H1 (cell line): ENCODE data around the gene SCMH1. TPM values are rescaled to one million over a fixed set of nuclear protein-coding genes. Genes with fewer than 3 reads are reported as not detected.

Experiments
- CTCF ChIA-PET: fragments of 300-600 bp; sonication (Branson Sonifier 250); formaldehyde crosslinking; loops from one replicate; lab custom pipeline; 2021; ENCODE audit not compliant: partially characterized antibody; lab: Charles Lee
- POLR2A ChIA-PET: fragments of 300-600 bp; sonication (Branson Sonifier 250); formaldehyde crosslinking; loops from one replicate; lab custom pipeline; 2021; ENCODE audit warnings: inconsistent platforms; ENCODE audit not compliant: partially characterized antibody; lab: Charles Lee
- DNase-seq, 2 experiments: peaks; one replicate each; pipeline versions ENCODE4 v3.0.0 to v3.0.0-alpha.2; 2010 to 2022; ENCODE audit warnings: low spot score in 2 of 2, low read depth in 1 of 2, mixed read lengths in 1 of 2
- FAIRE-seq: peaks from 2 replicates; lab custom pipeline; 2011; peaks lifted over from hg19 to GRCh38; lab: Jason Lieb, UNC
- H2AFZ ChIP-seq: 2 replicates; pipeline ENCODE4 v1.8.1; 2012; ENCODE audit warnings: low read length, inconsistent platforms
- H2AK5ac ChIP-seq: 2 replicates; pipeline ENCODE4 v1.6.1; 2013; ENCODE audit warnings: low read depth, low read length
- H2BK120ac ChIP-seq: replicated peaks from 2 replicates; pipeline ENCODE3; 2013; ENCODE audit warnings: low read depth, low read length, inconsistent platforms
- H2BK12ac ChIP-seq: 2 replicates; pipeline ENCODE4 v1.6.1; 2013; ENCODE audit warnings: low read depth, low read length
- H2BK15ac ChIP-seq: 2 replicates; pipeline ENCODE4 v1.6.1; 2013; ENCODE audit warnings: low read length
- H2BK20ac ChIP-seq: 2 replicates; pipeline ENCODE4 v1.6.1; 2013; ENCODE audit warnings: low read length
- H2BK5ac ChIP-seq: 2 replicates; pipeline ENCODE4 v1.6.1; 2013; ENCODE audit warnings: low read depth, low read length
- H3K14ac ChIP-seq: 2 replicates; pipeline ENCODE4 v1.6.1; 2013; ENCODE audit warnings: inconsistent platforms; ENCODE audit not compliant: insufficient read length
- H3K18ac ChIP-seq: 2 replicates; pipeline ENCODE4 v1.6.1; 2013; ENCODE audit warnings: low read length; ENCODE audit errors: extremely low read depth
- H3K23ac ChIP-seq: 2 replicates; pipeline ENCODE4 v1.6.1; 2013; ENCODE audit warnings: inconsistent platforms; ENCODE audit not compliant: insufficient read length
- H3K23me2 ChIP-seq: 2 replicates; pipeline ENCODE4 v1.6.1; 2013; ENCODE audit warnings: low read depth, low read length
- H3K27ac ChIP-seq: 2 replicates; pipeline ENCODE4 v1.6.1; 2011; ENCODE audit warnings: low read depth, low read length, inconsistent platforms
- H3K27me3 ChIP-seq, 4 experiments: replicated peaks in 1 of 4; 1 replicate in 1 of 4; 2 replicates in 3 of 4; pipeline versions ENCODE4 v1.6.1 to v1.8.1; 2011 to 2013; ENCODE audit warnings: low read length in 3 of 4, mild to moderate bottlenecking in 3 of 4, inconsistent platforms in 2 of 4, mixed read lengths in 2 of 4, moderate library complexity in 1 of 4; ENCODE audit not compliant: control insufficient read depth in 3 of 4, insufficient read depth in 3 of 4; ENCODE audit errors: extremely low read depth in 1 of 4
- H3K36me3 ChIP-seq, 4 experiments: 2 replicates each; pipeline versions ENCODE4 v1.6.1 to v1.8.1; 2011 to 2013; ENCODE audit warnings: mild to moderate bottlenecking in 4 of 4, low read length in 3 of 4, moderate library complexity in 2 of 4, control low read depth in 1 of 4, inconsistent platforms in 1 of 4; ENCODE audit not compliant: insufficient read depth in 4 of 4, control insufficient read depth in 2 of 4
- H3K4ac ChIP-seq: replicated peaks from 2 replicates; pipeline ENCODE3; 2013; ENCODE audit warnings: low read length, low read depth, mixed read lengths, inconsistent platforms; ENCODE audit not compliant: insufficient read length
- H3K4me1 ChIP-seq, 4 experiments: replicated peaks in 1 of 4; 1 replicate in 1 of 4; 2 replicates in 3 of 4; pipeline versions ENCODE4 v1.6.1 to v1.8.1; 2011 to 2013; ENCODE audit warnings: low read length in 3 of 4, inconsistent platforms in 2 of 4, mixed read lengths in 1 of 4; ENCODE audit not compliant: insufficient read depth in 4 of 4, control insufficient read depth in 3 of 4
- H3K4me2 ChIP-seq, 2 experiments: 2 replicates each; pipeline versions ENCODE4 v1.6.1 to v1.8.1; 2011 to 2013; ENCODE audit warnings: low read depth in 2 of 2, low read length in 2 of 2, control low read depth in 1 of 2, inconsistent platforms in 1 of 2, mild to moderate bottlenecking in 1 of 2; ENCODE audit not compliant: insufficient read depth in 1 of 2
- H3K4me3 ChIP-seq, 4 experiments: fragments of 200-600, 300-600 bp in 1 of 4; sonication (generic), shearing (Covaris generic), sonication (Bioruptor Twin) in 1 of 4; 2 replicates each; pipeline versions ENCODE4 v1.5.1 to v1.8.1; 2011 to 2016; ENCODE audit warnings: low read length in 4 of 4, low read depth in 3 of 4, control low read depth in 2 of 4, inconsistent platforms in 2 of 4, mild to moderate bottlenecking in 2 of 4, mixed read lengths in 1 of 4, moderate library complexity in 1 of 4; ENCODE audit not compliant: insufficient read depth in 2 of 4; ENCODE audit errors: extremely low read depth in 1 of 4
- H3K56ac ChIP-seq: replicated peaks from 2 replicates; pipeline ENCODE3; 2013; ENCODE audit warnings: low read depth, mild to moderate bottlenecking, mixed read lengths, low read length, inconsistent platforms; ENCODE audit not compliant: insufficient read length
- H3K79me1 ChIP-seq: 2 replicates; pipeline ENCODE4 v1.6.1; 2013; ENCODE audit warnings: low read depth, low read length, control low read depth
- H3K79me2 ChIP-seq, 2 experiments: 2 replicates each; pipeline versions ENCODE4 v1.6.1 to v1.8.1; 2012 to 2013; ENCODE audit warnings: low read length in 2 of 2, mild to moderate bottlenecking in 2 of 2, inconsistent platforms in 1 of 2; ENCODE audit not compliant: insufficient read depth in 2 of 2, control insufficient read depth in 1 of 2
- H3K9ac ChIP-seq, 4 experiments: replicated peaks in 1 of 4; 1 replicate in 1 of 4; 2 replicates in 3 of 4; pipeline versions ENCODE4 v1.6.1 to v1.8.1; 2011 to 2013; ENCODE audit warnings: low read depth in 3 of 4, low read length in 3 of 4, control low read depth in 2 of 4, mild to moderate bottlenecking in 2 of 4, moderate library complexity in 2 of 4, inconsistent platforms in 1 of 4; ENCODE audit errors: extremely low read depth in 1 of 4
- H3K9me3 ChIP-seq, 2 experiments: 2 replicates each; pipeline versions ENCODE4 v1.6.1 to v1.8.1; 2012 to 2013; ENCODE audit warnings: mild to moderate bottlenecking in 2 of 2, moderate library complexity in 2 of 2, control low read depth in 1 of 2, inconsistent platforms in 1 of 2, low read depth in 1 of 2, low read length in 1 of 2, mixed read lengths in 1 of 2; ENCODE audit not compliant: insufficient read depth in 2 of 2
- H4K20me1 ChIP-seq, 2 experiments: replicated peaks in 1 of 2; 2 replicates each; pipeline versions ENCODE3 to v1.8.1; 2011 to 2013; ENCODE audit warnings: inconsistent platforms in 2 of 2, low read length in 2 of 2, mild to moderate bottlenecking in 1 of 2; ENCODE audit not compliant: insufficient read depth in 2 of 2, control insufficient read depth in 1 of 2
- H4K5ac ChIP-seq: 2 replicates; pipeline ENCODE4 v1.6.1; 2013; ENCODE audit warnings: low read length, low read depth, mixed read lengths, inconsistent platforms; ENCODE audit not compliant: insufficient read length
- H4K8ac ChIP-seq: 2 replicates; pipeline ENCODE4 v1.8.0; 2013; ENCODE audit warnings: mild to moderate bottlenecking, moderate library complexity, low read length, inconsistent platforms; ENCODE audit not compliant: insufficient read depth; ENCODE audit errors: extremely low read depth
- H4K91ac ChIP-seq: replicated peaks from 2 replicates; pipeline ENCODE3; 2013; ENCODE audit warnings: low read length, mixed read lengths, inconsistent platforms; ENCODE audit not compliant: insufficient read length
- CEBPB ChIP-seq: IDR thresholded peaks from 2 replicates; pipeline ENCODE4 v1.6.1; 2012; ENCODE audit warnings: low read depth, low read length
- EGR1 ChIP-seq: IDR thresholded peaks from 2 replicates; pipeline ENCODE4 v1.6.1; 2011; ENCODE audit warnings: low read depth, low read length, borderline replicate concordance
- EZH2 ChIP-seq: fragments of 200-600 bp; sonication (generic); IDR thresholded peaks from 2 replicates; pipeline ENCODE4 v1.7.1; 2012; ENCODE audit warnings: low read depth, mild to moderate bottlenecking, moderate library complexity, low read length, inconsistent platforms; ENCODE audit not compliant: severe bottlenecking
- GABPA ChIP-seq: IDR thresholded peaks from 2 replicates; pipeline ENCODE4 v1.6.1; 2011; ENCODE audit warnings: mild to moderate bottlenecking, low read length, moderate library complexity, borderline replicate concordance; ENCODE audit not compliant: insufficient read depth
- KDM5A ChIP-seq: fragments of 200-600 bp; IDR thresholded peaks from 2 replicates; pipeline ENCODE4 v1.7.1; 2012; ENCODE audit warnings: mild to moderate bottlenecking, low read length, inconsistent platforms, mixed read lengths
- NANOG ChIP-seq: IDR thresholded peaks from 2 replicates; pipeline ENCODE4 v1.6.1; 2011; ENCODE audit warnings: low read length, low read depth, mild to moderate bottlenecking, inconsistent platforms; ENCODE audit not compliant: insufficient read depth, poor library complexity, severe bottlenecking
- NRF1 ChIP-seq: IDR thresholded peaks from 2 replicates; pipeline ENCODE4 v1.6.1; 2011; ENCODE audit warnings: mild to moderate bottlenecking, low read depth, low read length, improper control_type of control experiment
- SP1 ChIP-seq: IDR thresholded peaks from 2 replicates; pipeline ENCODE4 v1.6.1; 2011; ENCODE audit warnings: low read depth, low read length
- TAF7 ChIP-seq: optimal IDR thresholded peaks from 2 replicates; pipeline ENCODE3; 2011; ENCODE audit warnings: low read depth, mild to moderate bottlenecking, inconsistent platforms, low read length, moderate library complexity, borderline replicate concordance
- TBP ChIP-seq: IDR thresholded peaks from 2 replicates; pipeline ENCODE4 v1.6.1; 2011; ENCODE audit warnings: low read depth, low read length, improper control_type of control experiment
- TCF12 ChIP-seq: IDR thresholded peaks from 2 replicates; pipeline ENCODE4 v1.6.1; 2011; ENCODE audit warnings: low read depth, mild to moderate bottlenecking, low read length
- TEAD4 ChIP-seq: IDR thresholded peaks from 2 replicates; pipeline ENCODE4 v1.6.1; 2012; ENCODE audit warnings: low read depth, low read length, inconsistent platforms, mixed read lengths
- USF2 ChIP-seq: IDR thresholded peaks from 2 replicates; pipeline ENCODE4 v1.6.1; 2011; ENCODE audit warnings: low read length, improper control_type of control experiment
- ZNF274 ChIP-seq: IDR thresholded peaks from 2 replicates; pipeline ENCODE4 v1.7.0; 2012; ENCODE audit warnings: low read length, borderline replicate concordance; ENCODE audit errors: extremely low read depth
- WGBS, 2 experiments: shearing (Covaris generic) in 1 of 2; methylation state at CpG; one replicate each; pipeline versions ENCODE4 v1.1.6 to v1.1.7; 2013 to 2015; ENCODE audit warnings: low lambda C conversion rate in 2 of 2, mixed read lengths in 2 of 2, inconsistent platforms in 1 of 2, low coverage in 1 of 2, missing lambda C conversion rate in 1 of 2; ENCODE audit not compliant: insufficient replicate concordance in 2 of 2, insufficient coverage in 1 of 2, insufficient read length in 1 of 2; ENCODE audit errors: extremely low coverage in 1 of 2, missing lambda C conversion rate in 1 of 2; 5-methylcytosine and 5-hydroxymethylcytosine counted together
- polyA plus RNA-seq, 7 experiments: library from polyadenylated mRNA; depleted of rRNA in 3 of 7; stranded (reverse) in 5 of 7; unstranded in 2 of 7; fragments of >200 nt in 5 of 7; fragments of 200-250 nt in 2 of 7; gene quantifications; 1 replicate in 5 of 7; 2 replicates in 1 of 7; 4 replicates in 1 of 7; pipeline versions ENCODE4 v1.2.1 to v1.2.3, GENCODE V29; 2011 to 2013; ENCODE audit warnings: missing spikeins in 2 of 7, mixed read lengths in 2 of 7
- total RNA-seq: library from RNA; stranded (reverse); fragmentation: NEBNext Ultra II Directional; extraction: Animal tissue kit (Norgen Biotek cat#: 25700); gene quantifications from 2 replicates; pipeline ENCODE4 v1.2.1, GENCODE V29; 2021

Gene SCMH1
- total and polyA plus RNA-seq, 2 of the 8 experiments (the other 6 are each of a cell fraction or from before 2014, with no cell fraction given) = 16.6 to 30.7 TPM

GRCh38 chr1:41213341-41213740, 28.8 kb downstream of the SCMH1 start:
- WGBS, 2 experiments = 83 to 100% methylated on average over 1 of the region's 1 CpG
- H3K4me2 ChIP-seq = no peak overlapping the region
- H3K23ac ChIP-seq = no peak overlapping the region
- H4K20me1 ChIP-seq = no peaks in the 10 kb centered on the region
- H2BK20ac ChIP-seq = no peak overlapping the region
- no peak overlapping the region for H2BK12ac ChIP-seq
- H3K4ac ChIP-seq = no peak overlapping the region
- H3K18ac ChIP-seq = no peak overlapping the region
- H4K8ac ChIP-seq = no peak overlapping the region
- no peak overlapping the region for H4K5ac ChIP-seq
- H3K27ac ChIP-seq = no peak overlapping the region
- no peak overlapping the region for H2BK5ac ChIP-seq
- POLR2A ChIA-PET = interaction anchor here (0.6 kb wide), 1 partner anchor 292 kb away, joined by 3 read pairs; no protein-coding TSS in a partner anchor
- no peaks in the 10 kb centered on the region; the same call in 1 of the 2 replicates for H3K23me2 ChIP-seq
- no peak overlapping the region for H3K56ac ChIP-seq
- no peaks in the 10 kb centered on the region; a peak in 1 of 8 replicates for H3K36me3 ChIP-seq
- H2BK120ac ChIP-seq = no peak overlapping the region
- CTCF ChIA-PET = no interaction called here
- H3K79me2 ChIP-seq = no peaks in the 10 kb centered on the region
- H3K9me3 ChIP-seq = peaks cover 3 to 4% of the 10 kb centered on the region in 2 experiments; a peak in 1 of 4 replicates
- H2AFZ ChIP-seq = no peak overlapping the region
- H4K91ac ChIP-seq = no peak overlapping the region
- no peak overlapping the region for H3K9ac ChIP-seq
- no peak for DNase-seq
- H3K4me1 ChIP-seq = no peaks in the 10 kb centered on the region
- no peak overlapping the region for H3K4me3 ChIP-seq
- H2BK15ac ChIP-seq = no peak overlapping the region
- H3K27me3 ChIP-seq = no peaks in the 10 kb centered on the region
- H3K79me1 ChIP-seq = no peaks in the 10 kb centered on the region
- no peak for FAIRE-seq
- H3K14ac ChIP-seq = no peak overlapping the region
- H2AK5ac ChIP-seq = no peak overlapping the region
- TF ChIP-seq EZH2 = no peak
- TF ChIP-seq ZNF274 = no peak
- TF ChIP-seq KDM5A = no peak
- no peak for TF ChIP-seq USF2
- TF ChIP-seq NRF1 = no peak
- no peak for TF ChIP-seq EGR1
- no peak for TF ChIP-seq CEBPB
- no peak for TF ChIP-seq SP1
- no peak for TF ChIP-seq TAF7
- TF ChIP-seq TCF12 = no peak
- TF ChIP-seq NANOG = no peak
- TF ChIP-seq TEAD4 = no peak
- no peak for TF ChIP-seq GABPA
- no peak for TF ChIP-seq TBP
